Ascending aorta (tissue), 2 donors: ENCODE results near the gene CHD5. TPM values are rescaled to one million over a fixed set of nuclear protein-coding genes. Genes with fewer than 3 reads are reported as not detected.
A peak's percentile ranks its signal among the peaks of the same experiment; 100 is the strongest.

Experiments used
- DNase-seq, 2 donors: peaks; one replicate each; pipeline ENCODE4 v3.0.0-alpha.2; 2019; ENCODE audit warnings: low spot score in 2 of 2
- H3K27ac ChIP-seq, 2 donors: fragments of 200-600 bp; sonication (generic); one replicate each; pipeline ENCODE4 v1.5.1; 2016 to 2017; ENCODE audit warnings: mild to moderate bottlenecking in 1 of 2
- H3K27me3 ChIP-seq: fragments of 200-600 bp; sonication (generic); one replicate; pipeline ENCODE4 v1.5.1; 2017
- H3K36me3 ChIP-seq, 2 donors: fragments of 200-600 bp; sonication (generic); one replicate each; pipeline ENCODE4 v1.5.1; 2016
- H3K4me1 ChIP-seq, 2 donors: fragments of 200-600 bp; sonication (generic); one replicate each; pipeline ENCODE4 v1.5.1; 2016 to 2017; ENCODE audit warnings: mild to moderate bottlenecking in 1 of 2
- H3K4me3 ChIP-seq, 2 donors: fragments of 200-600 bp; sonication (generic); one replicate each; pipeline ENCODE4 v1.5.1; 2016 to 2017; ENCODE audit warnings: mild to moderate bottlenecking in 1 of 2
- H3K9me3 ChIP-seq, 2 donors: fragments of 200-600 bp; sonication (generic); one replicate each; pipeline ENCODE4 v1.5.1; 2016
- intact Hi-C: fragments of 100-400 bp; cut with DNase I; formaldehyde crosslinking; loops from one replicate; pipeline ENCODE4 v1.15.1; 2023
- total RNA-seq: library from RNA; depleted of rRNA; stranded (reverse); fragments of >200 nt; gene quantifications from one replicate; pipeline ENCODE4 v1.1.0, GENCODE V29; 2016
- TF ChIP-seq, protein P1 (sequence below), 3 experiments: fragments of 200-600 bp in 2 of 3; fragments of 450-650 bp in 1 of 3; sonication (generic) in 2 of 3; IDR thresholded peaks; one replicate each; pipeline ENCODE4 v1.5.1; 2016 to 2019; ENCODE audit warnings: antibody characterized with exemption in 3 of 3, mild to moderate bottlenecking in 1 of 3, moderate library complexity in 1 of 3

The CHD5 gene
- total RNA-seq, 1 donor from 2014 or later: 4.0 TPM

DNA sequence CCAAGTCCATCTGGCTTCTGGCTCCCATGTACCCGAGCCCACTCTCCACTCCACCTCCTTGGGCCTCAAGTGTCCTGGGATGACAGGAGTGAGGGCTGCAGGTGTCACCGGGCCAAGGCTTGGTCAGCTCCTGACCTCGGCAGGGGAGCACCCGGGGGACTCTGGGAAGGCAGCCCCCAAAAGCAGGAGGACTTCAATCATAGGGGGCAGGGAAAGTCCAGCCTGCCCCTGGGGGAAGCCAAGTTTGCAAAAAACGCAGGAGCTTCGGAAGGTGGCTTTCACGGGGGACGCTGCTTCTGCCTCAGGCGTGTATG, 77.6 kb downstream of the CHD5 start:
- intact Hi-C loops: no loop called here
- H3K36me3 ChIP-seq: no peaks in the 10 kb centered on the region
- no peak overlapping the region for H3K4me3 ChIP-seq
- H3K4me1 ChIP-seq: no peaks in the 10 kb centered on the region
- no peaks in the 10 kb centered on the region for H3K27me3 ChIP-seq
- H3K9me3 ChIP-seq: no peaks in the 10 kb centered on the region
- TF ChIP-seq, protein P1, sequence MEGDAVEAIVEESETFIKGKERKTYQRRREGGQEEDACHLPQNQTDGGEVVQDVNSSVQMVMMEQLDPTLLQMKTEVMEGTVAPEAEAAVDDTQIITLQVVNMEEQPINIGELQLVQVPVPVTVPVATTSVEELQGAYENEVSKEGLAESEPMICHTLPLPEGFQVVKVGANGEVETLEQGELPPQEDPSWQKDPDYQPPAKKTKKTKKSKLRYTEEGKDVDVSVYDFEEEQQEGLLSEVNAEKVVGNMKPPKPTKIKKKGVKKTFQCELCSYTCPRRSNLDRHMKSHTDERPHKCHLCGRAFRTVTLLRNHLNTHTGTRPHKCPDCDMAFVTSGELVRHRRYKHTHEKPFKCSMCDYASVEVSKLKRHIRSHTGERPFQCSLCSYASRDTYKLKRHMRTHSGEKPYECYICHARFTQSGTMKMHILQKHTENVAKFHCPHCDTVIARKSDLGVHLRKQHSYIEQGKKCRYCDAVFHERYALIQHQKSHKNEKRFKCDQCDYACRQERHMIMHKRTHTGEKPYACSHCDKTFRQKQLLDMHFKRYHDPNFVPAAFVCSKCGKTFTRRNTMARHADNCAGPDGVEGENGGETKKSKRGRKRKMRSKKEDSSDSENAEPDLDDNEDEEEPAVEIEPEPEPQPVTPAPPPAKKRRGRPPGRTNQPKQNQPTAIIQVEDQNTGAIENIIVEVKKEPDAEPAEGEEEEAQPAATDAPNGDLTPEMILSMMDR (IDR thresholded peaks at IDR 0.05): no peak
- H3K27ac ChIP-seq: no peak overlapping the region
- DNase-seq: no peak

DNA sequence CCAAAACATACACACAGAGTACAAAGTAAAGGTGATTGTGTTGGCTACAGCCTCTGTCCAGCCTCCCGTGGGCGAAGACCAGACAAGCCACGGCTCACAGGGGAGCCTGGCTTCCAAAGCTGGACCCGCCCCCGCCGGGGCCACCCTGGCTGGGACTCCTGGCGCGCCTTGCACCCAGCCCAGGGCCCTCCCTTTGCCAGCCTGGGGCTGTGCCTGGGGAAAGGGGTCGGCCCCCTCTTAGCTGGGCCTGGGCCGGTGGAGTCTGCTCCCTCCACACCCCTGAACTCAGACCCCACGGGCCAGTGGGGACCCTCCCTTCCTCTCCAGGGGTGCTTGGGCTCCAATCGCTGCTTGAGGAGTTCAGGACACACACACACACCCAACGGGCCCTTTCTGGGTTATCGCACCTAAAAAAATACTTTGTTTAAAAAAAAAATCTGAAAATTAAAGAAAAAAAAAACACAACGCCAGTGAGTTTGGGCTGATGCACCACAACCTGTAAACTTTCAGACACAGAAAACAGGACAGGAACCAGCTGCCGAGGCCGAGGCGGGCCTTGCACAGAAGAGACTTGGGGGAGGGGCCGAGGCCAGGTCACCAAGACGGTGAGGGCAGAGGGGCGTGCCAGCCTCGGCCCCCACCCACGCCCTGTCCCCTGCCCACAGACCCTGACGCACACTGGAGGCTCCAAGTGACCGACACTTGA, 78.1 kb downstream of the CHD5 start:
- intact Hi-C loops: no loop called here
- no peaks in the 10 kb centered on the region for H3K4me1 ChIP-seq
- no peaks in the 10 kb centered on the region for H3K36me3 ChIP-seq
- no peak for DNase-seq
- TF ChIP-seq, protein P1 (IDR thresholded peaks at IDR 0.05): no peak
- no peak overlapping the region for H3K4me3 ChIP-seq
- no peak overlapping the region for H3K27ac ChIP-seq
- no peaks in the 10 kb centered on the region for H3K9me3 ChIP-seq
- no peaks in the 10 kb centered on the region for H3K27me3 ChIP-seq

DNA sequence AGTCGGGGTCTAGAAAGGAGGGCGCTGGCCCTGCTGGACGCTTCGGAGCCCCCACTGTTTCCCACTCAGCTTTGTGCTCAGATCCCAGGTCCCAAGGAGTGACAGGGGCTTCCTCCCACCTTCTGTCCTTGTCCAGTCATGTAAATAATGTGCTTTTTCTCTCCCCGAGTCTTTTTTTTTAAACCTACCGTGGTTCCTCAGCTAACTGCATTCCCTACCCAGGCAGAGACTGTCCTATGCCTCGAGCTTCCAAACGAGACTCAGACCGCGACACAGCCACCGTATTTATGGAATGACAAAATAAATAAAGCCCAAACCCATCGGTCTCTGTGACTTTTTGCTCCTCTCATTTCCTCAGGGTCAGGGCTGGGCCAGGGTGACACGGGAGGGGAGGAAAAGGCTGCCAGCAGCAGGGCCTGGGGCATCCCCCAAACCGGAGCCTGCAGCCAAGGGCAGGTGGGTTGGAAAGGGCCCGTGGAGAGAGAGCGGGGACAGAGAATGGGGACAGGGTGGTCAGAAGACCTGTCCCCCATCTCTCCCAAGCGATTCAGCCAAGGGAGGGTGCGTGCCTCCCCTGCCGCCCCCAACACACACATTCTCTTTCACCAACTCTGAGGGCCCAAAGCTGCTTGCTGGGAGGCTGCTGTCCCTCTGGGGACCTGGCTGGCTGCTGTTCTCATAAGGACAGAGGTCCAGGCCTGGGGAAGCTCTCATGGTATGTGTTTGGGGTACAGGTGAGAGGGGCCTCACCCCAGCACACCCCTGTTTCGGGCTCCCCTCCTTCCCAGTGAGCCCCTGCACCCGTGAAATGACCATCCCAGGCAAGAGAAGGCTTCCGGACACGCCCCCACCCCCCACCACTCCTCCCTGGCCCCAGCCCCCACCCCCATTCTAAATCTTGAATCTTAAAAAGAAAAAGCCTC, 79.0 kb downstream of the CHD5 start:
- TF ChIP-seq, protein P1 (IDR thresholded peaks at IDR 0.05): no peak
- no peaks in the 10 kb centered on the region for H3K9me3 ChIP-seq
- no peaks in the 10 kb centered on the region for H3K36me3 ChIP-seq
- no peaks in the 10 kb centered on the region for H3K27me3 ChIP-seq
- intact Hi-C loops: no loop called here
- no peak overlapping the region for H3K27ac ChIP-seq
- no peak for DNase-seq
- H3K4me3 ChIP-seq: no peak overlapping the region
- no peaks in the 10 kb centered on the region for H3K4me1 ChIP-seq

DNA sequence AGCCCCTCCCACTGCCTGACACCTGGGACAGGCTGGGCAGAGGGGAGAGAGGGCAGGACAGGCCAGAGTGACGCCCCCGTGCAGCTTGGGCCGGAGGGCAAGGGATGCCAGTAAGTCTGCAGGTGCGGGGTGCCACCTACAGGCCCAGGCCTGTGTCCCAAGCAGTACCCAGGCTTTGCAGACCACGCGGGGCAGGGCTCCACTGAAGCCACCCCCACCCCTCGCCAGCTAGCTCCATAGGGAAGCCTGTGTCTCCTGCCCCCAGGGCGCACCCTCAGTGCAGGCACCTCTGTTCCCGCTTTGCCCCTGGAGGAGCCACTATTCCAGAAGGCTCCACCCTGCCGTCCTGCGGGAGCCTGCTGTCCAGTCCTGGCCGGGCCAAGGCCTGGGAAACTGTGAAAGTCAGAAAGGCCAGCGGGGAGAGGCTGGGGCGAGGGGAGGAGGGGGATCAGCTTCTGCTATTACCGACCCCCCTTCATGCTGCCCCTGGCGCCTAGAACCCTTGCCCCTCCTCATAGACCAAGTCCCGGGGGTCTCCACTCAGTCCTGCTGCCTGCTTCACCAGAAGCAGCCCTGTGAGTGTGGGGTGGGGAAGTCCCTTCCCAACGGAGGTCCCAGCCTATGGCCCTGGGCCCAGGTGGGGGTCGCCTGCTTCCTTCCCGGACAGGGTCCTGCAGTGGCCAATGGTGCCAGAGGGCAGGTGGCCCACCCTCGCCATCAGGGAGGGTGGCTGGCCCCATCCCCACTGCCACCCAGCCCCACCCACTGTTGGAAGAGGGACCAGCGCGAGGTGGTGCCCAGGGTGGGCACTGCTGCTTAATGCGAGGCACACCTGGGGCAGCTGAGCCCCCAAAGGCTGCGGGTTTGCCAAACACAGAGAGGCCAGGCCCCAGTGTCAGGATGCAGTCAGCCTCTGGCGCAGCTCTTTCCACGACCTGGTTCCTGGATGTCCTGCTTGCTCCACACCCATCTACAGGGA, 80.0 kb downstream of the CHD5 start:
- H3K27ac ChIP-seq: no peak overlapping the region
- no peaks in the 10 kb centered on the region for H3K9me3 ChIP-seq
- TF ChIP-seq, protein P1 (IDR thresholded peaks at IDR 0.05): no peak
- H3K4me1 ChIP-seq: no peaks in the 10 kb centered on the region
- no peaks in the 10 kb centered on the region for H3K36me3 ChIP-seq
- peak in 1 of 2 donors; percentile 55 for DNase-seq
- H3K27me3 ChIP-seq: no peaks in the 10 kb centered on the region
- intact Hi-C loops: no loop called here
- no peak overlapping the region for H3K4me3 ChIP-seq

DNA sequence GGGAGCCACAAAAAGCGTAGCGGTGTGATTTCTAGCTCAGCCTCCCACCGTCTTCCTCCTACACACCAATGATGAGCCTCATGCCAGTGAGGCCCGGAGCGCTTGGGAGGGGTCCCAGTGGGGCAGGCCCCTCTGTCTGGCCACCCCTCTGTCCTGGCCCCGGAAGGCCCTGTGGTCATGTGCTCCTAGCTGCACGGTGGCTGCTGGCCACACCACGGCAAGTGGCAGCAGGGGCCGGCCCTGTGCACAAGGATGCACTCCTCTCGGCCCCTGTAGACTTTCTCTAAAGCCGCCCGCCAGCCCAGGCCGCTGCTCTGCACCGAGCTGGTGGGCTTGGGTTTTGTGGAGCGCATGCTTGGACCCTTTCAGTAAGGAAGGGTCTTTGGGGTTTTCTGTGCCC, 80.8 kb downstream of the CHD5 start:
- H3K9me3 ChIP-seq: no peaks in the 10 kb centered on the region
- H3K27ac ChIP-seq: no peak overlapping the region
- no peaks in the 10 kb centered on the region for H3K36me3 ChIP-seq
- H3K4me1 ChIP-seq: no peaks in the 10 kb centered on the region
- H3K27me3 ChIP-seq: no peaks in the 10 kb centered on the region
- no peak overlapping the region for H3K4me3 ChIP-seq
- TF ChIP-seq, protein P1 (IDR thresholded peaks at IDR 0.05): no peak
- intact Hi-C loops: no loop called here
- DNase-seq: peak in 1 of 2 donors; percentile 58
